Transverse colon (tissue), 4 donors: ENCODE data around the gene PCSK7. TPM values are rescaled to one million over a fixed set of nuclear protein-coding genes. Genes with fewer than 3 reads are reported as not detected.

Experiments used
- DNase-seq: peaks from one replicate; pipeline ENCODE4 v3.0.0-alpha.2; 2019
- H3K27ac ChIP-seq, 4 donors: fragments of 200-600 bp; sonication (generic); 2 replicates each; pipeline ENCODE4 v1.5.1; 2016 to 2018; ENCODE audit warnings: inconsistent platforms in 4 of 4
- H3K27me3 ChIP-seq: fragments of 200-600 bp; sonication (generic); 2 replicates; pipeline ENCODE4 v1.5.1; 2017; ENCODE audit warnings: inconsistent platforms
- H3K36me3 ChIP-seq, 4 donors: fragments of 200-600 bp; sonication (generic); 2 replicates each; pipeline ENCODE4 v1.5.1; 2017 to 2019; ENCODE audit warnings: inconsistent platforms in 4 of 4
- H3K4me1 ChIP-seq, 4 donors: fragments of 200-600 bp; sonication (generic); 2 replicates each; pipeline ENCODE4 v1.5.1; 2017 to 2020; ENCODE audit warnings: inconsistent platforms in 4 of 4
- H3K4me3 ChIP-seq, 4 donors: fragments of 200-600 bp; sonication (generic); 1 replicate in 1 of 4; 2 replicates in 3 of 4; pipeline versions ENCODE4 v1.5.1 to v1.6.1; 2017 to 2019; ENCODE audit warnings: inconsistent platforms in 4 of 4
- H3K9me3 ChIP-seq, 2 donors: fragments of 200-600 bp; sonication (generic); 2 replicates each; pipeline ENCODE4 v1.5.1; 2017 to 2019; ENCODE audit warnings: inconsistent platforms in 2 of 2
- EP300 ChIP-seq: sonication (generic); formaldehyde crosslinking; IDR thresholded peaks from one replicate; pipeline ENCODE4 v1.6.1; 2017; ENCODE audit warnings: antibody characterized with exemption, low read depth
- POLR2A ChIP-seq: fragments of 450-650 bp; IDR thresholded peaks from one replicate; pipeline ENCODE4 v1.6.1; 2016; ENCODE audit warnings: antibody characterized with exemption, mild to moderate bottlenecking, moderate library complexity
- POLR2AphosphoS5 ChIP-seq, 3 donors: sonication (generic); formaldehyde crosslinking; IDR thresholded peaks; one replicate each; pipeline ENCODE4 v1.6.1; 2016; ENCODE audit warnings: antibody characterized with exemption in 3 of 3
- WGBS, 2 donors: methylation state at CpG; one replicate each; pipeline ENCODE4 v1.1.5; 2018; ENCODE audit warnings: low coverage in 1 of 2; 5-methylcytosine and 5-hydroxymethylcytosine counted together
- in situ Hi-C, 4 donors: fragments of 200-750 bp; cut with MboI; loops; one replicate each; pipeline versions ENCODE4 v1.15.0 to v1.15.1; 2017; ENCODE audit warnings: low sequenced_read_pairs in 3 of 4, low pct_ligation_motif_present in 1 of 4, low pct_unique_long_range_greater_than_20kb in 1 of 4
- intact Hi-C: fragments of 100-400 bp; cut with DNase I; formaldehyde crosslinking; loops from one replicate; pipeline ENCODE4 v1.15.1; 2023; ENCODE audit warnings: low total_unique reads
- total RNA-seq, 4 donors: library from RNA; depleted of rRNA; stranded (reverse); fragments of >200 nt; gene quantifications; one replicate each; pipeline ENCODE4 v1.1.0, GENCODE V29; 2016
- TF ChIP-seq, protein P1 (sequence below), 5 experiments: fragments of 200-600 bp in 3 of 5; fragments of 450-650 bp in 2 of 5; sonication (generic) in 3 of 5; IDR thresholded peaks; 1 replicate in 2 of 5; 2 replicates in 3 of 5; pipeline ENCODE4 v1.5.1; 2016 to 2017; ENCODE audit warnings: antibody characterized with exemption in 5 of 5, inconsistent platforms in 3 of 5, mild to moderate bottlenecking in 2 of 5, moderate library complexity in 1 of 5

PCSK7 gene
- total RNA-seq, 4 donors from 2014 or later: 182 to 432 (median 204) TPM

DNA sequence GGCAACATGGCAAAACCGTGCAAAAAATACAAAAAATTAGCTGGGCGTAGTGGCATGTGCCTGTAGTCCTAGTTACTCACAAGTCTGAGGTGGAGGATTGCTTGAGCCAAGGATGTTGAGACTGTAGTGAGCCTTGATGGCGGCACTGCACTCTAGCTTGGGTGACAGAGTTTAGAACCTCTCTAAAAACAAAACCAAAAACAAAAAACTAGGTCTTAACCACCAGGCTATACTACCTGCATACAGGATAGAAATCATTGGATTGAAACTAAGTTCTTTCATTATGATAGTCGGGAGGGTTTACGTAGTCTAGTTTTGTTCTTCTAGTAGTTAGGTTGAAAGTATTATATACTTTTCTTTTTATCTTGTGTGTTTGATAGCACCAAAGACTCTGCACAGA is 6.3 kb upstream of the PCSK7 start:
- 86 to 92% methylated on average over 5 of the region's 5 CpGs for WGBS, 2 donors
- peaks cover 0 to 13% (median 9%) of the 10 kb centered on the region in 4 donors for H3K4me1 ChIP-seq
- in situ Hi-C loops: no loop called here
- DNase-seq: no peak
- intact Hi-C loops: no loop called here
- no peak overlapping the region for H3K4me3 ChIP-seq
- H3K36me3 ChIP-seq: peaks cover 0 to 17% (median 5%) of the 10 kb centered on the region in 4 donors
- no peaks in the 10 kb centered on the region for H3K9me3 ChIP-seq
- no peak overlapping the region for H3K27ac ChIP-seq
- no peaks in the 10 kb centered on the region for H3K27me3 ChIP-seq
- TF ChIP-seq EP300 (no peak), POLR2AphosphoS5 (IDR thresholded peaks at IDR 0.05) (no peak), POLR2A (no peak)
- TF ChIP-seq, protein P1, sequence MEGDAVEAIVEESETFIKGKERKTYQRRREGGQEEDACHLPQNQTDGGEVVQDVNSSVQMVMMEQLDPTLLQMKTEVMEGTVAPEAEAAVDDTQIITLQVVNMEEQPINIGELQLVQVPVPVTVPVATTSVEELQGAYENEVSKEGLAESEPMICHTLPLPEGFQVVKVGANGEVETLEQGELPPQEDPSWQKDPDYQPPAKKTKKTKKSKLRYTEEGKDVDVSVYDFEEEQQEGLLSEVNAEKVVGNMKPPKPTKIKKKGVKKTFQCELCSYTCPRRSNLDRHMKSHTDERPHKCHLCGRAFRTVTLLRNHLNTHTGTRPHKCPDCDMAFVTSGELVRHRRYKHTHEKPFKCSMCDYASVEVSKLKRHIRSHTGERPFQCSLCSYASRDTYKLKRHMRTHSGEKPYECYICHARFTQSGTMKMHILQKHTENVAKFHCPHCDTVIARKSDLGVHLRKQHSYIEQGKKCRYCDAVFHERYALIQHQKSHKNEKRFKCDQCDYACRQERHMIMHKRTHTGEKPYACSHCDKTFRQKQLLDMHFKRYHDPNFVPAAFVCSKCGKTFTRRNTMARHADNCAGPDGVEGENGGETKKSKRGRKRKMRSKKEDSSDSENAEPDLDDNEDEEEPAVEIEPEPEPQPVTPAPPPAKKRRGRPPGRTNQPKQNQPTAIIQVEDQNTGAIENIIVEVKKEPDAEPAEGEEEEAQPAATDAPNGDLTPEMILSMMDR (IDR thresholded peaks at IDR 0.05): no peak

DNA sequence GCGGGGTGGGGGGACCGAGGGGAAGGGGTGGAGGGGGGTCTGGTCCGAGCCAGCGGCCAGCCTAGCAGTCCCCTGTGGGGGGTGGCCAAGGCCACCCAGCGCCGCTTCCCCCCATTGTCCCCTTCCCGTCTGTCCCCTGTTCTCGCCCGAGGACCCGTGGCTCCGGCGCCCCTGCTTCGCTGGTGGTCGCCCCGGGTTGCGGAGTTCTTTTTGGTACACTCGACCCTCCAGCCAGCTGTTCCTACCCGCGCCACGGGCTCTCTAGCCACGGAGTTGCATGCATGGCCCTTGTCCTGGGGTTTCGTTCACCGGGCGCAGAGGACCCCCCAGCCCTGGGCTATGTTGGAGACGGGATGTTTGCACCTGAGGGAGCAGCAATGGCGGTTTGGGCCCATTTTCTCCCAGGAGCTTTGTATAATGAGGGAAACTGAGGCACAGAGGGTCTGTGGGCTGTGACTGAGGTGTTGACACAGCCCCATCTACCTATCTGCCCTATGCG is 1.1 kb upstream of the PCSK7 start:
- H3K27me3 ChIP-seq: no peaks in the 10 kb centered on the region
- TF ChIP-seq, protein P1 (IDR thresholded peaks at IDR 0.05): no peak
- TF ChIP-seq POLR2A (no peak), EP300 (no peak), POLR2AphosphoS5 (IDR thresholded peaks at IDR 0.05) (no peak)
- peaks cover 9 to 39% (median 30%) of the 10 kb centered on the region in 4 donors for H3K4me1 ChIP-seq
- no peaks in the 10 kb centered on the region for H3K9me3 ChIP-seq
- intact Hi-C loops (no loop called here), in situ Hi-C loops (no loop called here)
- H3K36me3 ChIP-seq: peaks cover 0 to 18% (median 4%) of the 10 kb centered on the region in 4 donors
- no peak for DNase-seq
- 0 to 2% methylated on average over 1 to 20 of the region's 27 CpGs for WGBS, 2 donors
- H3K27ac ChIP-seq: peak overlapping the region; percentile 96 to 99 (median 98)
- peak overlapping the region; percentile 67 to 99 (median 82) for H3K4me3 ChIP-seq

DNA sequence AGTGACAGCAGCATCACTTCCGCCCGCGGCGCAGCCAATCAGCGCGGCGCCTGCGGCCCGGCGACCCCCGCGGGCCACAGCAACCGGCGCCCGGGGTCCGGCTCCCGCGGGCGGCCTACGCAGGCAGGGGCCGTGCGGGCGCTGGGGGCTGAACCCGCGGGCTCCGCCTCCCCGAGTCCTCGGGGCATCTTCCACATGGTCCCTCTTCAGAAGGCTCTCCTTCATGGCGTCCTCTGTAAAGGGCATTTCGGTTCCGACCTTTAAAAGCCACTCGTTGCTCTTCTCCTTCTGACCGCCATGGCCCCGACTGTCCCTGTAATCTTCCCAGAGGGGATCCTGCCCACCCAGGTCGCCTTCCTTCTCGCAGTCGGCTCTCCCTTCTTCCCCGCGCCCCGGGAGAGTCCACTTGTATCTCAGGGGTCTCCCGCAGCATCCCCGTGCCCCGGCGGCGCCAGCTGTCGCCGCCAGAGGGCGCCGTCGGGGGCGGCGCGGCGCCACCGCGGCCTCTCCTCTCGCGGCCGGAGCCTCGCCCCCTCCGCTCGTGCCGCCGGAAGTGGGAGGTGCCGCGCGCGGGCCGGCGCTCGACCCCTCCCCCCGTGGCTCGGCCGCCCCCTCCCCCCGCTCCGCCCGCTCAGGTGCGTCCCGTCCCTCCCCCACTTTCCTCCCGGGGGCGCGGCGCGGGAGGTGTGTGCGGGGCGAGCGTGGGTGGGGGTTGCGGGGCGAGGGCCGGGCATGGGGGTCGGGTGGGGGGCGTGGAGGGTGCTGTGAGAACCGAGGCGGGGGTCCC is 412 bp upstream of the PCSK7 start, which contains the start of gene RNF214:
TSS of gene RNF214 (plus strand) at position 580 of the 787 bp plus-strand sequence. CDS start 1,602 bp downstream, outside the sequence.
- intact Hi-C loops: no loop called here

More for the DNA sequence above, 412 bp upstream of the PCSK7 start, which contains the start of gene RNF214:
- peak; percentile 84 for DNase-seq
- in situ Hi-C loops: no loop called here
- no peaks in the 10 kb centered on the region for H3K9me3 ChIP-seq
- peak within 1 kb of the TSS; percentile 96 to 99 (median 98) for H3K27ac ChIP-seq
- peaks cover 0 to 24% (median 8%) of the 10 kb centered on the region in 4 donors for H3K36me3 ChIP-seq
- H3K4me3 ChIP-seq: peak within 1 kb of the TSS; percentile 79 to 99 (median 86)
- 0% methylated on average over 44 of the region's 94 CpGs; no CpG with 5 or more reads in 1 of the 2 donors for WGBS, 2 donors
- peaks cover 9 to 39% (median 30%) of the 10 kb centered on the region in 4 donors for H3K4me1 ChIP-seq
- H3K27me3 ChIP-seq: no peaks in the 10 kb centered on the region
- TF ChIP-seq, protein P1 (IDR thresholded peaks at IDR 0.05): peak; percentile 83 to 96 (median 91)
- TF ChIP-seq POLR2A: peak; percentile 83
- TF ChIP-seq EP300: no peak
- TF ChIP-seq POLR2AphosphoS5 (IDR thresholded peaks at IDR 0.05): peak in 2 of 3 donors; percentile 58 to 76
